ENCODE data around the gene NCMAP.

- TF ChIP-seq CTCF (IDR thresholded peaks at IDR 0.05; ENCODE audit: low read length) = no peak
- TF ChIP-seq EZH2phosphoT487 (IDR thresholded peaks at IDR 0.05; ENCODE audit: low read length) = no peak
- TF ChIP-seq EZH2 (optimal IDR thresholded peaks at IDR 0.05; ENCODE audit: low read depth, low read length) = no peak
Observed at GRCh38 chr1:24513706-24514105, 42.2 kb upstream of the NCMAP start.

Data from MM.1S (cell line).